Epithelial cell of esophagus (primary cell): ENCODE data around the gene RTCA.
"Not testable (repeated sequence)": the region's sequence is repeated elsewhere in the genome, so short reads cannot be mapped to it uniquely, and the experiment has no call there.

Experiments used
- DNase-seq: peaks from one replicate; pipeline ENCODE4 v3.0.0; 2010; ENCODE audit warnings: low read depth
- H3K4me3 ChIP-seq: 2 replicates; pipeline ENCODE4 v1.5.1; 2011; ENCODE audit warnings: mild to moderate bottlenecking, low read length, control low read depth
- CTCF ChIP-seq: IDR thresholded peaks from 2 replicates; pipeline ENCODE4 v1.5.1; 2011; ENCODE audit warnings: low read depth, mild to moderate bottlenecking, low read length, control low read depth, inconsistent platforms; ENCODE audit not compliant: insufficient read depth; ENCODE audit errors: missing control alignments

Gene RTCA

GRCh38 chr1:100246738-100247137 lies 19.3 kb upstream of the RTCA start:
- no peak for DNase-seq

GRCh38 chr1:100249155-100249536 lies 16.9 kb upstream of the RTCA start:
- H3K4me3 ChIP-seq: peak overlapping the region; percentile 70
- no peak for TF ChIP-seq CTCF
- DNase-seq: no peak

More at GRCh38 chr1:100246738-100247137, 19.3 kb upstream of the RTCA start:
- H3K4me3 ChIP-seq: no peak overlapping the region
- TF ChIP-seq CTCF: no peak

DNA sequence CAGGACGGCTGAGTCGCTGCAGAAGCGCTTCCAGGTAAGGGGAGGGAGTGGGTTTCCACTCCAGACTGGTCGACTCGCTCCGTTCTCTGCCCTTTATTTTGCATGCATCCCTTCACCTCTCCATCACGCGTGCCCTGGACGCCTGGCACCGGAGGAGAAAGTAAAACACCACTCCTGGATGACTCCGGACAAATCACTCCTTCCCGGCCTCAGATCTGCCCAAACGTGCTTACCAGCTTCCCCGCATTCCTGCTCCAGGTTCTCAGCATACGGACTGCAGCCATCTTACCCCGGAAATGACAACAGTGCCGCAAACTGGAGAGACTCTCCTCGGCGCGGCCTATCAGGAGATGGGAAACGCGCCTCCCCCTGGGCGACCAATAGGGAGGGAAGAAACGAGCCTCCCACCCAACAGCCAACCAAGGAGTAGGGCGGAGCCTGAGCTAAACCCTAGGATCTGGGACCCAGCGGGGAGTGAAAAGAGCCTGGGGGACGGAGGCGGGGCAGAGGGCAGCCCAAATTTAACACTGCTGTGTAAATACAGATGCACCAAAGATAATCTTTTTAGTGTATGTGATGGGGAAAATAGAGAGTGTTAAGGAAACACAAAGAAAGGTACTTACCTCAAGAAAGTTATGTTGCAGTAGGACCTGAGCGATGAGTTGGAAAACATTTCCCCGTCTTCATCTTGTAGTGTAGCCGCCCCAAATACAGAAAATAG lies 16.3 kb upstream of the RTCA start, which contains the start of gene DBT:
Gene DBT, minus strand, starts transcription at position 298 of the 721 bp plus-strand sequence. Its CDS starts 14 bp downstream, at position 284.
- peak; percentile 98 for DNase-seq
- no peak for TF ChIP-seq CTCF
- peak within 1 kb of the TSS; percentile 70 for H3K4me3 ChIP-seq

DNA sequence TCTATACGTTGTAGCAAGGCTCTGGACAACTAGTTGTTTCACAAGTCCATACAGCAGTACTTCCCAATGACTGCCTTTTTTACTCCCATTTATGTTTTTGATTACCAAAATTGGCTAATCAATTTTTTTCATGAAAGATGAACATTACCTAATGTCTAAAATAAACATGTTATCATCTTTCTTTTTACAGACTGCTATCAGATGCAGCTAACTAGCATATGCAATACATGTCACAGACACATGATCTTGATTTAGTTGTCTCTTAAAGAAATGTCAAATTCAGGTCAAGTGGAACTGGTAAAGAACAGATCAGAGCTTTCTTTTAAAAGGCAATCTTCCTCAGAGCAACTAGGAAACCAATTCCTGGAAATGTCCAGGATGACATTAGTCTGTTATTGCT lies 15.8 kb upstream of the RTCA start:
- no peak for DNase-seq
- H3K4me3 ChIP-seq: peak overlapping the region; percentile 70
- no peak for TF ChIP-seq CTCF

DNA sequence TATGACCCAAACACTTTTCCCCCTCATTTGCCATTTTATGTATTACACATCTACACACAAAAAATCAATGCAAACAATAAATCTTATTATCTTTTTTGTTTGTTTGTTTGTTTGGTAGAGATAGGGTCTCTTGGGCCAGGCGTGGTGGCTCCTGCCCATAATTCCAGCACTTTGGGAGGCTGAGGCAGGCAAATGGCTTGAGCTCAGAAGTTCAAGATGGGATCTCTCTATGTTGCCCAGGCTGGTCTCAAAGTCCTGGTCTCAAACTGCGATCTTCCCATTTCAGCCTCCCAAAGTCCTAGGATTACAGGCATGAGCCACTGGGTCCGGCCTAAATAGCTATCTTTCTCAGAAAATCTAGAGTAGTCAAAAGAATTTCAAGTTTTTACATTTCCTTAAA lies 15.2 kb upstream of the RTCA start:
- TF ChIP-seq CTCF: no peak
- DNase-seq: no peak
- H3K4me3 ChIP-seq: no peak overlapping the region

DNA sequence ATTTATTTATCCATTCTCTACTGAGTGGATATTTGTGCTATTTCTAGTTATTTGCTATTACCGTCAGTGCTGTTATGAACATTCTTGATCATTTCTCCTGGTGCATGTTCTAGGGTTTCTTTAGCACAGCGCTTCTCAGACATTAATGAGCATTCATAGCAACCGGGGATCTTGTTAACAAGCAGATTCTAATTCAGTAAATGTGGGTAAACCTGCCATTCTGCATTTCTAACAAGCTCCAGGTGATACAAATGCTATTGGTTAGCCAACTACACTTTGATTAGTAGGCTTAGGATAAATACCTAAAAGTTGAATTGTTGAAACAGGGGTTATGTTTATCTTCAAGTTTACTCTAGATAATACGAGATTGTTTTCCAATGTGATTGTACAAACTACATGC lies 13.1 kb upstream of the RTCA start:
- TF ChIP-seq CTCF: no peak
- H3K4me3 ChIP-seq: no peak overlapping the region

DNA sequence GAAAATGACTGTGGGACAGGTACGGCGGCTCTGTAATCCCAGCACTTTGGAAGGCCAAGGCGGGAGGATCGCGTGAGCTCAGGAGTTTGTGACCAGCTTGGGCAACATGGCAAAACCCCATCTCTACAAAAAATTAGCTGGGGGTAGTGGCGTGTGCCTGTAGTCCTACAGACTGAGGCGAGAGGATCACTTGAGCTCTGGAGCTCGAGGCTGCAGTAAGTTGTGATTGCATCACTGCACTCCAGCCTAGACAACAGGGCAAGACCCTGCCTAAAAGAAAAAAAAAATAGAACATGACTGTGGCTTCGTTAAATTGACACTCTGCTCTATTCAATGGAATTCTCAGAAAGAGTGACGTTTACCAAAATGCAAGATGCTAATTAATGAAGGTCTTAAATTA lies 12.5 kb upstream of the RTCA start:
- no peak overlapping the region for H3K4me3 ChIP-seq
- DNase-seq: no peak
- no peak for TF ChIP-seq CTCF

More for the DNA sequence above, 13.1 kb upstream of the RTCA start:
- DNase-seq: peak; percentile 55

DNA sequence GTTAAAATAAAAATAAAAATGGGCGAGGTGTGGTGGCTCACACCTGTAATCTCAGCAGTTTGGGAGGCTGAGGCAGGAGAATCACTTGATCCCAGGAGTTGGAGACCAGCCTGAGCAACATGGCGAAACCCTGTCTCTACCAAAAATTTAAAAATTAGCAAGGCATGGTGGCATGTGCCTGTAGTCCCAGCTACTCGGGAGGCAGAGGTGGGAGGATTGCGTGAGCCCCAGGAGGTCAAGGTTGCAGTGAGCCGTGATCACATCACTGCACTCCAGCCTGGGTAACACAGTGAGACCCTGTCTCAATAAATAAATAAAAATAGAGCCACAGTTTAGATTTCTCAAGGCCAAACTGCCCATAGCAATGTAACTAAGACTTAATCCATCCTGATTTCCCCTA lies 9.7 kb upstream of the RTCA start:
- not testable (repeated sequence) for DNase-seq, H3K4me3 ChIP-seq

DNA sequence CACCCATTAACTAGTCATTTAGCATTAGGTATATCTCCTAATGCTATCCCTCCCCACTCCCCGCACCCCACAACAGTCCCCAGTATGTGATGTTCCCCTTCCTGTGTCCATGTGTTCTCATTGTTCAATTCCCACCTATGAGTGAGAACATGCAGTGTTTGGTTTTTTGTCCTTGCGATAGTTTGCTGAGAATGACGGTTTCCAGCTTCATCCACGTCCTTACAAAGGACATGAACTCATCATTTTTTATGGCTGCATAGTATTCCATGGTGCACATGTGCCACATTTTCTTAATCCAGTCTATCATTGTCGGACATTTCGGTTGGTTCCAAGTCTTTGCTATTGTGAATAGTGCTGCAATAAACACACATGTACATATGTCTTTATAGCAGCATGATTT lies 7.6 kb upstream of the RTCA start:
- not testable (repeated sequence) for H3K4me3 ChIP-seq, DNase-seq
